ENCODE results near the gene PAXIP1.

PAXIP1 gene

DNA sequence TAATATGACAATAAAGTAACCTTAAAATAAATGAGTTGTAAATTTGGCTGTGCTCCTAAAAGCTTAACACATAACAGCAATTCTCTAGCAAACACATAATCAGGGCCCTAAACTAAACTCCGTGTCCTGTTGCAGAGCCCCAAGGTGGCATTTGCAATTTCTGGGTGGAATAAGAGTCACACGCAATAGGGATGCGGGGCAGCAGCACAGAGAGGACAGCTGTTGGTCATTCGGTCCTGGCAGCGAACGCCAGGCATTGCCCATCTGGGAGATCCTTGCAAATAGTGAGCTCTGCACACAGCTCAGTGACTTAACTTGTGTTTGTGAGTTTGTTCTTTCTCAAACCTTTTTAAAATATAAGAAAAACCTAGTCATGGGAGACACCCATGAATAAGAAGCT is 25.7 kb downstream of the PAXIP1 start:
- Histone ChIP-seq H3K36me3 (ENCODE audit: insufficient read depth, low read length) (peaks cover 14% of the 10 kb centered on the region), H3K9ac (ENCODE audit: low read depth, low read length) (no peak overlapping the region), H3K9me3 (ENCODE audit: control insufficient read depth, insufficient read depth, low read length) (no peaks in the 10 kb centered on the region), H3K4me1 (ENCODE audit: insufficient read depth, low read length) (no peaks in the 10 kb centered on the region)

DNA sequence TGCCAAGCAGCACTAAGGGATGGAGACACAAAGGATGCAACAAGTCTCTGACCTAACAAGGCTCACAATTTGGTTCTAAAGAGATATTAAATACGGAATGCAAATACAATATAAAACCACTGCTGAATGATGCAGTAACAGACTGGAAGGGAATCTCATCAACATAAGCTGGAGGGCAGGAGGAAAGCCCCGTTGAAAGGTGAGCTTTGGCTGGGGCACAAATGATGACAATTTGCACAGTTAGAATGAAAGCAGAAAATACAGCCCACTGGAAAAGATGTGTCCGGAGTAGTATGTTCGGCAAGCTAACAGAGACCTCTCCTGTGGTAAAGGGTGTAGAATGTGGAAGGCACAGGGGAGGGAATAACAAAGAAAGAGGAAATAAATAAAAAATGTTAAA is 26.1 kb downstream of the PAXIP1 start:
- Histone ChIP-seq H3K9ac (ENCODE audit: low read depth, low read length) (no peak overlapping the region), H3K36me3 (ENCODE audit: insufficient read depth, low read length) (peaks cover 14% of the 10 kb centered on the region), H3K4me1 (ENCODE audit: insufficient read depth, low read length) (no peaks in the 10 kb centered on the region), H3K9me3 (ENCODE audit: control insufficient read depth, insufficient read depth, low read length) (no peaks in the 10 kb centered on the region)

DNA sequence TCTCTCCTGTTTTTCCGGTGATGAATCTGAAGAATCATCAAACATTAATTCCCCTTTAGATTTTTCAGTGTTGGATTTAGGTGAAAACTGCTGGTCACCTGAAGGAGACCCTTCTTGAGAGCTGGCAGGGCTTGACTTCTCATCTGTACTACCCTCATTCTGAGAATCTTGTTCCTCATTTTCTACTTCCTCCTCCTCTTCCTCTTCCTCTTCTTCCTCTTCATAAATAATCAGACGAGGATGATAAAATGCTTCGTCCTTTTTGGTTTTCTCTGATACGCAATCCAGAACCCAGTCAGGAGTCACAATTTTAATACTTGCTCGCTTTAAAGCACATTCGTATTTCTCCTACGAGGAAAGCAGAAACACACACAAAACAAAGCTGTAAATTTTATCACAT is 26.9 kb downstream of the PAXIP1 start:
- peaks cover 16% of the 10 kb centered on the region for H3K36me3 ChIP-seq (ENCODE audit: insufficient read depth, low read length)

DNA sequence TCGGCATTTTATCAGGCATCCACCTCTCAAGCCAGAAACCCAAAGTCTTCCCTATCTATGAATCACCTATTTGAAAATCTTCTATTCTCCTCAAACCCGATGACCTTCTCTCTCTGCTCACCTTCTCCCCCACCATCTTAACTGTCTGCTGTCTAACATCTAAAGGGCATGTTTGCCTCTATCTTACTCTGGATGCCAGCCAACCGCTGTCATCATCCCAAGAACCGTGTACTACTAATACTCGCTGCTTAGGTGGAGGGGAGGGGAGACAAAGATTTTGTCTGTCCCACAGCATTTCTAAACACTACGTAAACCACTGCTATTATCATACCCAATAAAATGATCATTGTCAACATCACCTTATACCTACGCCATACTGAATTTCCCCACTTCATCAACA is 29.5 kb downstream of the PAXIP1 start:
- no peak overlapping the region for H3K9ac ChIP-seq (ENCODE audit: low read depth, low read length)
- peaks cover 16% of the 10 kb centered on the region for H3K36me3 ChIP-seq (ENCODE audit: insufficient read depth, low read length)
- H3K9me3 ChIP-seq (ENCODE audit: control insufficient read depth, insufficient read depth, low read length), result no peaks in the 10 kb centered on the region
- no peaks in the 10 kb centered on the region for H3K4me1 ChIP-seq (ENCODE audit: insufficient read depth, low read length)

More for the DNA sequence above, 26.9 kb downstream of the PAXIP1 start:
- Histone ChIP-seq H3K9me3 (ENCODE audit: control insufficient read depth, insufficient read depth, low read length) (no peaks in the 10 kb centered on the region), H3K9ac (ENCODE audit: low read depth, low read length) (no peak overlapping the region), H3K4me1 (ENCODE audit: insufficient read depth, low read length) (no peaks in the 10 kb centered on the region)

DNA sequence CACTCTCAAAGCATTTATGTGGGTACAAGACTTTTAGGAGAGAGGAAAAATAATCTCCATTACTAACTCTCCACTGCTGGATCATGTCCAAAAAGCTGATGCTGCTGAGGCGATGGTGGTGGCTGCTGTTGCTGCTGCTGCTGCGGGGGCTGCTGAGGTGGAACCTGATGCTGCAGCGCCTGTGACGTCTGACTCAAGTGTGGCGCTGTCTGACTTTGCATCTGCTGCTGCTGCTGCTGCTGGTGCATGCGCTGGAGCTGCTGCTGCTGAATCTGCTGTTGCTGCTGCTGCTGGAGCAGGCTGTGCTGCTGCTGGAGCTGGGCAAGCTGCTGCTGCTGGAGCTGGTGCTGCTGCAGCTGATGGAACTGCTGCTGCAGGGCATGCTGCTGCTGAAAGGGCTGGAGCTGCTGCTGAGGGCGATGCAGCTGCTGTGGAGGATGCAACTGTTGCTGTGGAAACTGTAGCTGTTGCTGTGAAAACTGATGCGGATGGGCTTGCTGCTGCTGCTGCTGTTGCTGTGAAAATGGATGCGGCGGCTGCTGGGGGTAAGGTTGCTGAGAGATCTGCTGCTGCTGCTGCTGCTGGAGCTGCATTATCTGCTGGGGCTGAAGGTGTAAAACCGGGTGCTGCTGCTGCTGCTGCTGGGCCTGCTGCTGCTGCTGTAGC is 34.5 kb downstream of the PAXIP1 start:
- Histone ChIP-seq H3K9me3 (ENCODE audit: control insufficient read depth, insufficient read depth, low read length) (no peaks in the 10 kb centered on the region), H3K9ac (ENCODE audit: low read depth, low read length) (no peak overlapping the region), H3K36me3 (ENCODE audit: insufficient read depth, low read length) (peaks cover 19% of the 10 kb centered on the region), H3K4me1 (ENCODE audit: insufficient read depth, low read length) (no peaks in the 10 kb centered on the region)

DNA sequence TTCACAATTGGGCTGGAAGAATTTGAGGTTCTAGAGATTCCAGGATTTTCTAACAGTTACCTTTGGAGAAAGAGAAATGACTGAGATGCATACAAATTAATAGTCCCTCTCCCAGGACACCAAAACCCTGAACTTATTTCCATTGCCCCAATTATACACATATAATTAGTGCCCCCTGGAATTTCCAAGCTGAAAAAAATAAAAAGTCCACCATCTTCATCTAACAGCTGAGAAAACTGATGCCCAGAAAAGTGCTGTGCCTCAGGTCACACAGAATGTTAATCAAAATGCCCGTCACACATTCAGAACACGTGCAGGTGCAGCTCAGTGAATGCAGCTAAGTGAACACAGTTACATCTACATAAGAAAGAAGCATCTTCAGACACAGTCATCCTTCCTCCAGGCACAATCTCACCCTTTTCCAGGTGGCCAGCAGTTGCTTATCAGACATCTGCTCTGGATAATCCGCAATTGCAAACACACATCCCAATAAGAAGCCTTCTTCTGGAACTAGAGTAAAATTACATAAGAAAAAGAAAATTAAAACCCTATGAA is 35.4 kb downstream of the PAXIP1 start:
- Histone ChIP-seq H3K36me3 (ENCODE audit: insufficient read depth, low read length) (peaks cover 19% of the 10 kb centered on the region), H3K4me1 (ENCODE audit: insufficient read depth, low read length) (no peaks in the 10 kb centered on the region), H3K9me3 (ENCODE audit: control insufficient read depth, insufficient read depth, low read length) (no peaks in the 10 kb centered on the region), H3K9ac (ENCODE audit: low read depth, low read length) (no peak overlapping the region)

DNA sequence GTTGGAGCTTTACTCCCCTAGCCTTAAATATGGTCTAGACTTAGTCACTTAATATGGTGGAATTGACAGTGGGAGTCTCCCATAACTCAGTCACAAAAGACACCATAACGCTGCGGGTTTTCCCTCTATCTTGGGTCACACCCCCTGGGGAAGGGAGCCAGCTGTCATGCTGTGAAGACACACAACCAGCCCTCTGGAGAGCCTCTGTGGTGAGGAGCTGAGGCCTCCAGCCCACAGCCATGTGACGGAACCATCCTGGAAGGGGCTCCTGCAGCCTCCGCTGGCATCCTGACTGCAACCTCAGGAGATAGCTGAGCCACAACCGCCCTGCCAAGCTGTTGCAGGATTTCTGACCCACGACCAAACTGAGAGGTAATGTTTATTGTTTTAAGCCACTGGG is 37.9 kb downstream of the PAXIP1 start:
- no peaks in the 10 kb centered on the region for H3K4me1 ChIP-seq (ENCODE audit: insufficient read depth, low read length)
- H3K9me3 ChIP-seq (ENCODE audit: control insufficient read depth, insufficient read depth, low read length), result no peaks in the 10 kb centered on the region
- H3K9ac ChIP-seq (ENCODE audit: low read depth, low read length), result no peak overlapping the region
- peaks cover 22% of the 10 kb centered on the region for H3K36me3 ChIP-seq (ENCODE audit: insufficient read depth, low read length)

DNA sequence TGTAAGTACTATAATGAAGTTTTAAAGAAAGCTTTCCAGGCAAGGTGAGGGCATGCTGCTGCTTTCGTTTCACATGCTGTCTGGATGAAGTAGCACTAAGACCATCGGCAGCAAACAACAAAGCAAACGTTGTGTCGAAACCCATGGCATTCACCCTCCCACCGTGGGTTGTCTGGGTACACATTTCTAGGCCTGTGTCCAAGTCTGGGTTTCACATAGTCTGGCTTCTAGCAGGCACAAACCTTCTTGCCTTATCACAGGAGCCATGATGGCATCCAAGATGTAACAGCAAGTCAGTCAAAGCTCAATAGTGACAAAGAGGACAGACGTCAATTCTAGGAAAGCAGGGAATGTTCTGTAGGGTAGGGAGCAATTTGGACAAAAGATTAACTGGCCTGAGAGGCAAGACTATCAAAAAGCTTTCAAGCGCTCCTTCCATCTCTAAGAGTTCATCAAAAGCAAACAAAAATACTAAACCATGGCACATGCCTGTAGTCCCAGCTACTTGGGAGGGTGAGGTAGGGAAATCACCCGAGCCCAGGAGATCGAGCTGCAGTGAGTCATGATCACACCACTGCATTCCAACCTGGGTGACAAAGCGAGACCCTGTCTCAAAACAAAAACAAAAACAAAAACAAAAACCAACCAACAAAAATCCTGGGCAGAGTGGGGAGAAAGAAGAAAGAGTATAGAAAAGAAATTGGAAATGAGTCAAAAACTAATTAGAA is 42.7 kb downstream of the PAXIP1 start:
- H3K36me3 ChIP-seq (ENCODE audit: insufficient read depth, low read length), result peaks cover 20% of the 10 kb centered on the region

DNA sequence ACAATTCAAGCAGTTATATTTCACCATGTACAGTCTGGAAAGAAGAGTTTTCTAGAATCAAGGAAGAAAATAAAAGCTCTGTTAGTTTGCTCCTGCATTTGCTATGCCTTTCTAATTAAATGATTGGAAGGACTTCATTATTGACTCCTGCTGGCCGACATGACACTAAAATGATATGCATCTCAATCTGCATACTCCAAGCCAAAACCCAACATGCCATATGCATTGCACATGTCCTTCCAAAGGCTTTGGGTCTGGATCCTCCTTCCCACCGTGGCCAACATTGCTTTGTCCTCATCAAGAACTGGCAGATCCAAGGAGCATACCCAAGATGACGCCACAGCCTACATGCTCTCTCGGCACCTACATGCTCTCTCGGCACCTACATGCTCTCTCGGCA is 46.5 kb downstream of the PAXIP1 start:
- H3K9ac ChIP-seq (ENCODE audit: low read depth, low read length), result no peak overlapping the region
- H3K4me1 ChIP-seq (ENCODE audit: insufficient read depth, low read length), result no peaks in the 10 kb centered on the region
- H3K36me3 ChIP-seq (ENCODE audit: insufficient read depth, low read length), result peaks cover 31% of the 10 kb centered on the region
- H3K9me3 ChIP-seq (ENCODE audit: control insufficient read depth, insufficient read depth, low read length), result no peaks in the 10 kb centered on the region; the same call in 1 of the 2 replicates

More for the DNA sequence above, 42.7 kb downstream of the PAXIP1 start:
- no peak overlapping the region for H3K9ac ChIP-seq (ENCODE audit: low read depth, low read length)
- H3K4me1 ChIP-seq (ENCODE audit: insufficient read depth, low read length), result no peaks in the 10 kb centered on the region
- no peaks in the 10 kb centered on the region; the same call in 1 of the 2 replicates for H3K9me3 ChIP-seq (ENCODE audit: control insufficient read depth, insufficient read depth, low read length)

DNA sequence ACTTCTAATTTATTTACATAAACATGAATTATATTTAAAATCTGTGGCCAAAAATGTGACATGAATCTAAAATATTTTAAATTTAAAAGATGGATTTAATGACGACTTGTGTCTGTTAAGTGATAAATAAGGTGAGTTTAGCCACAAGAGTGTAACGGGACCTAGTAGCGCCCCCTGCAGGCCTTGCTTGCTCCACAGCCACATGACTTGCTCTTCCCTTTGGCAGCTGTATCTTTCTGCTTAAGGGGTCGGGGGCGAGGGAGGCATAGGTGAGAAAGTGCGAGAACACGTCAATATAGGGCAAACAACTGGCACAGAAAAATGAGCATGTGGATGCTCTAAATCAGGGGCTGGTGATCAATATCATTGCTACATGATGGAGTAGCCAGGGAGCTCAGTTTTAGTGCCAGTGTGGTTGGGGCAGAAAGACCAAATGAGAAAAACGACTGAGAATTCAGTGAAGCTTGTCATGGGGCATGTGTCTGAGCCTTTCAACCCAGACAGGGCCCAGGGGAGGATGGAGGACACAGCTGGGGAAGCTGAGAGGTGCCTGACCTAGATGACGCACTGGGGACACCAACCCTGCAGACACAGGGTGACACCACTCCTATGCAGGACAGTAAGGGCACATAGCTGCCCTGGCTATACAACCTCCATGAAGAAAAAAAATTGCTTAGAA is 49.8 kb downstream of the PAXIP1 start:
- Histone ChIP-seq H3K4me1 (ENCODE audit: insufficient read depth, low read length) (no peaks in the 10 kb centered on the region), H3K9me3 (ENCODE audit: control insufficient read depth, insufficient read depth, low read length) (no peaks in the 10 kb centered on the region; the same call in 1 of the 2 replicates), H3K36me3 (ENCODE audit: insufficient read depth, low read length) (peaks cover 20% of the 10 kb centered on the region), H3K9ac (ENCODE audit: low read depth, low read length) (no peak overlapping the region)

DNA sequence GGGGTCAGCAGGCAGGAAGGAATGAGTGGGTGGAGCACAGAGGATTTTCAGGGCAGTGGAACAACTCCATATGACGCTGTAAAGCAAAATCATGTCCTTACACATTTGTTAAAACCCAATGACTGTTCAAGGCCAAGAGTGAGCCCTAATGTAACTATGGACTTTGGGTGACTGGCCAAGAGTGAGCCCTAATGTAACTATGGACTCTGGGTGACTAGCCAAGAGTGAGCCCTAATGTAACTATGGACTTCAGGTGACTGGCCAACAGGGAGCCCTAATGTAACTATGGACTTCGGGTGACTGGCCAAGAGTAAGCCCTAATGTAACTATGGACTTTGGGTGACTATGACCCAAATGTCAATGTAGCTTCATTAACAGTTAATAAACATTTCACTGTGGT is 52.0 kb downstream of the PAXIP1 start:
- H3K9ac ChIP-seq (ENCODE audit: low read depth, low read length), result no peak overlapping the region
- peaks cover 16% of the 10 kb centered on the region for H3K36me3 ChIP-seq (ENCODE audit: insufficient read depth, low read length)
- H3K9me3 ChIP-seq (ENCODE audit: control insufficient read depth, insufficient read depth, low read length), result no peaks in the 10 kb centered on the region
- H3K4me1 ChIP-seq (ENCODE audit: insufficient read depth, low read length), result no peaks in the 10 kb centered on the region

DNA sequence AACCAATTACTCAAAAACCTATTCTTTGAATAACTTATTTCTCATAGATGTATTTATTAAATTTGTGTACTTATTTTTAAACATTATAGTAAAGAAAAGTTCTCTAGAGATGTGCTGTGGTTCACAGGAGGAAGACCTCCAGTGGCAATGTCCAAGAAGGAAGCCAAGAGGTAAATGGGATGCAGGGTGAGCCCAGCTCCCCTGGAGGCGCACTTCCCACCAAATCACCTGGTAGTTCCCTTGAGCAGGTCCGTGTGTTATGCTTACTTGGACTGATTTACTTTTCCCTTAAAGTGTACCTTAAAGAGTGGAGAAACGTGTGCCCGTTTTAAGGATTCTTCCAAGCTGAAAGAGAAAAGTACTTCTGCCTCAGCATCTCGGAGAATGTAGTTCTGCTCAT is 55.3 kb downstream of the PAXIP1 start:
- no peaks in the 10 kb centered on the region for H3K4me1 ChIP-seq (ENCODE audit: insufficient read depth, low read length)
- no peaks in the 10 kb centered on the region for H3K9me3 ChIP-seq (ENCODE audit: control insufficient read depth, insufficient read depth, low read length)
- peaks cover 22% of the 10 kb centered on the region for H3K36me3 ChIP-seq (ENCODE audit: insufficient read depth, low read length)
- no peak overlapping the region for H3K9ac ChIP-seq (ENCODE audit: low read depth, low read length)

DNA sequence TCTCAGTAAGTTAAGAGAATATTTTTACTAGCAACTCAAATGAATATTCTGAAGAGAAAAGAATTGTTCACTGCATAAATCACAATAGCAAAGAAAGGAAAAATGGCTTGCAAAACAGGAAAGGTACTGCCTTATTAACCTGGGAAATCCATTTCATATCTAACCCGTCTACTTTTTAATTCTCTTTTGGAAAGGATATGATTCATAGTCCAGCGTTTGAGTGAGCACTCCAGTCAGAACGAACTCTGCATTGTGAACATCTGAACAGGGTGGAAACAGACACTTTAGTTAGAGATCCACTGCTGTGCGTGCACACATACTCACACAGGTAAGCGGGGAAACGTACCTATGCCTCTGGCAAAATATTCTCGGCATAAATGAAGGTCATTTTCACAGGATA is 56.8 kb downstream of the PAXIP1 start:
- H3K36me3 ChIP-seq (ENCODE audit: insufficient read depth, low read length), result peaks cover 11% of the 10 kb centered on the region
- H3K4me1 ChIP-seq (ENCODE audit: insufficient read depth, low read length), result no peaks in the 10 kb centered on the region
- H3K9ac ChIP-seq (ENCODE audit: low read depth, low read length), result no peak overlapping the region
- H3K9me3 ChIP-seq (ENCODE audit: control insufficient read depth, insufficient read depth, low read length), result no peaks in the 10 kb centered on the region

DNA sequence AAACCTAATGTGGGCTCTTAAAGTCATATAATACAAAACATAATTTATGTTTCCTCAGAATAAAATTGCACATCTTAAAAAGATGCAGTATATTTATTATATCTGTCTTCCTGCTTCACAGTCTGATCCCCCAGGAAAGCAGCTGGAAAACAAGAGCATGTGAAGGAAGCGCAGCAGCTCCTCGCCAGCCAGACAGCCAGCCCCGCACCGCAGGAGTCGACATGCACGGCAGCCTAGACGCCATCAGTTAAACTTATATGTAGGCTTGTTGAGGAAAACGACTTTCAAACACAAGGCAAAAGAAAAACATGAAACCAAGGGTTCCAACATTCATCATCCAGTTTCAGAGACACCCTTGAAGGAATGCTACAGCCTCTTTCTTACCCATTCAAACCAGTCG is 59.0 kb downstream of the PAXIP1 start:
- peaks cover 6% of the 10 kb centered on the region; the same call in 1 of the 2 replicates for H3K9me3 ChIP-seq (ENCODE audit: control insufficient read depth, insufficient read depth, low read length)
- H3K36me3 ChIP-seq (ENCODE audit: insufficient read depth, low read length), result peaks cover 17% of the 10 kb centered on the region
- no peak overlapping the region for H3K9ac ChIP-seq (ENCODE audit: low read depth, low read length)
- no peaks in the 10 kb centered on the region for H3K4me1 ChIP-seq (ENCODE audit: insufficient read depth, low read length)
